Measurements from ENCODE around the gene SUPT4H1.

- no peak for TF ChIP-seq CTCF (IDR thresholded peaks at IDR 0.05)
- TF ChIP-seq POLR2A (IDR thresholded peaks at IDR 0.05), result no peak
Measured at GRCh38 chr17:58373003-58373402, 21.0 kb upstream of the SUPT4H1 start.
